ENCODE results near the gene RAB44. TPM values are rescaled to one million over a fixed set of nuclear protein-coding genes. Genes with fewer than 3 reads are reported as not detected.

Gene RAB44
- total and polyA plus RNA-seq, 3 donors from 2014 or later, result 0.09 to 0.56 (median 0.24) TPM

- intact Hi-C loops (cut with DNase I; ENCODE audit: low total_unique reads), result no loop called here
- Histone ChIP-seq H3K36me3 (ENCODE audit: low read depth, missing control alignments) (no peaks in the 10 kb centered on the region), H3K27ac (no peak overlapping the region), H3K27me3 (no peaks in the 10 kb centered on the region), H3K9me3 (no peaks in the 10 kb centered on the region), H3K4me1 (peaks cover 16% of the 10 kb centered on the region), H3K4me3 (no peak overlapping the region)
- TF ChIP-seq CTCF (IDR thresholded peaks at IDR 0.05) (no peak), POLR2A (IDR thresholded peaks at IDR 0.05) (no peak)
- DNase-seq, result no peak
- 81 to 82% methylated on average over 11 of the region's 11 CpGs for WGBS, 2 donors
Observed at GRCh38 chr6:36685926-36686667, 11.5 kb upstream of the RAB44 start.

- 83 to 93% methylated on average over 10 of the region's 10 CpGs for WGBS, 2 donors
- Histone ChIP-seq H3K36me3 (ENCODE audit: low read depth, missing control alignments) (no peaks in the 10 kb centered on the region), H3K27me3 (no peaks in the 10 kb centered on the region), H3K9me3 (no peaks in the 10 kb centered on the region), H3K27ac (no peak overlapping the region), H3K4me3 (no peak overlapping the region), H3K4me1 (peaks cover 15% of the 10 kb centered on the region)
- no peak for DNase-seq
- no peak for TF ChIP-seq POLR2A (IDR thresholded peaks at IDR 0.05)
- TF ChIP-seq CTCF (IDR thresholded peaks at IDR 0.05), result no peak
- intact Hi-C loops (cut with DNase I; ENCODE audit: low total_unique reads), result no loop called here
Observed at GRCh38 chr6:36686668-36687513, 10.7 kb upstream of the RAB44 start.

GRCh38 chr6:36688063-36688738 lies 9.4 kb upstream of the RAB44 start:
- Histone ChIP-seq H3K27ac (no peak overlapping the region), H3K27me3 (no peaks in the 10 kb centered on the region), H3K9me3 (no peaks in the 10 kb centered on the region), H3K4me1 (peaks cover 13% of the 10 kb centered on the region), H3K36me3 (ENCODE audit: low read depth, missing control alignments) (no peaks in the 10 kb centered on the region), H3K4me3 (no peak overlapping the region)
- WGBS, 2 donors, result 91 to 94% methylated on average over 6 of the region's 6 CpGs
- no peak for TF ChIP-seq CTCF (IDR thresholded peaks at IDR 0.05)
- intact Hi-C loops (cut with DNase I; ENCODE audit: low total_unique reads), result no loop called here
- DNase-seq, result no peak

DNA sequence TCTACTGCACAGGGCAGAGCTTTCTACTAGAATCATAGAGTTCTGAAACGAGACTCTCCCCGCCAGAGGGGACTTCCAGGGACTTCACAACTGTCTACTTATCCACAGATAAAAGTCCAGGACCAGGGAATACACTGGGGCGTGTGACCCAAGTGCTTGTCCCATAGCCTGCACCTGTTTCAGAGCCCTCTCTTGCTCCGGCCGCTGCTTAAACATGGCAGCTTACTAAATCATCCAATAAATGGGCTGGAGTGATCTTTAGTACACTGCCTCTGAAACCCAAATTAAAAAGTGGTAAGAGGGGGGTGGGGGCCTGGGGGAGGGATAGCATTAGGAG lies 8.9 kb upstream of the RAB44 start:
- no peak for DNase-seq
- no peaks in the 10 kb centered on the region for H3K27me3 ChIP-seq
- H3K4me1 ChIP-seq, result peaks cover 10% of the 10 kb centered on the region
- intact Hi-C loops (cut with DNase I; ENCODE audit: low total_unique reads), result no loop called here
- TF ChIP-seq POLR2A (IDR thresholded peaks at IDR 0.05) (no peak), CTCF (IDR thresholded peaks at IDR 0.05) (no peak)
- WGBS, 2 donors, result 70 to 93% methylated on average over 5 of the region's 5 CpGs
- no peak overlapping the region for H3K27ac ChIP-seq
- no peaks in the 10 kb centered on the region for H3K9me3 ChIP-seq
- H3K4me3 ChIP-seq, result no peak overlapping the region
- no peaks in the 10 kb centered on the region for H3K36me3 ChIP-seq (ENCODE audit: low read depth, missing control alignments)

Data from testis (tissue), 3 donors.